GM21619 (cell line): ENCODE results near the gene GALNT10.

Source experiments
- ATAC-seq: cut with Tn5 transposase; IDR thresholded peaks from one replicate; pipeline ENCODE4 v1.9.1; 2021; ENCODE audit not compliant: unreplicated experiment

GALNT10 gene

GRCh38 chr5:154372661-154373060 lies 182.1 kb downstream of the GALNT10 start:
- ATAC-seq = no peak

DNA sequence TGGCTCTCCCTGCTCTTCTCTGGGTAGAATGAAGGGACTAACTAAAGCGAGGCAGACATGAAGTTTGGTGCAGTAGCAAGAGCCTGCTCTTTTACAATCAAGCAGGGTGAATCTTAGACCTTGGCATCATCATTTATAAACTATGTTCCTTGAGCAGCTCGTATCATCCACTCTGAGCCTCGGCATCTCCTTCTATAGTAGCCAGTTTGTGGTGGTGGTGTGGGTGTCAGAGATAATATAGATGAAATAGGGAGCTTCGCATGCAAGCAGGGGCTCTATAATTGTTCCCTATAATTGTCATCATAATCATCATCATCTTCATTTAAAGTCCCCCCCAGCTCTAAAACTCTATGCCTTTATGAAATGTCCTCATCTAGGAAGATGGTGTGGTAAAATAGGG lies 182.8 kb downstream of the GALNT10 start:
- ATAC-seq = no peak

DNA sequence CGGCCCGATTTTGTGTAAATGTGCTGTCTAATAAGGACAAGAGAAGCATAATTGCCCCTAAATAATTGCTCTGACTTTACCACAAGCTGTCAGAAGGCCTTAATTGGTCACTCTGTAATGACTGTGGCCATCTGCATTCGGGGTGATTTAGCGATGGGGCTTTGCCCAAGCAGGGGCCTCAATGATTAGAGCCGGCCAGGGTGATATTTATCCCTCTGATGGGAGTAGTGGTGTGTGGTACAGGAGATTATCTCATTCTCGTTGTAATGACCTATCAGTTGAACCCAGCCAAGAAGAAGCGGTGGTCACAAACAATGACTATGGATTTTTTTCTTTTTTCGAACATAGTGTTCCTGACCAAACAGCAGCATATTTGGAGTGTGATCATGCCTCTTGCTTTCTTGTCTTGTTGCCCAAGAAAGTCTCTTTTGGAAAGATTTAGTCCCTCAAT lies 183.2 kb downstream of the GALNT10 start:
- no peak for ATAC-seq

DNA sequence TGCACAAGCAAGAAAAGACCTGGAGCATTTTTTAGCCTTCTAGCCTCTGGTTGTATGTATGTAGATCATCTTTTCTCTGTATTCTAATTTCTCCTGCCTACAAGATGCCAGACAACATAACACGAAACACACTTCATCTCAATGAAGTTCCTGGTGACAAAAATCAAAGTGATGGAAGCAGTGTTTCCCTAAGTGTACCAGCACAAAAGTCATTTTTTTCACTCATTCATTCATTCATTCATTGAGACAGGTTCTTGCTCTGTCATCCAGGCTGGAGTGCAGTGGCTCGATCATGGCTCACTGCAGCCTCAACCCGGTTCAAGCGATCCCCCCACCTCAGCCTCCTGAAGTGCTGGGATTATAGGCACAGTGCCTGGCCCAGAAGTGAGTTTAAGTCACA lies 183.7 kb downstream of the GALNT10 start:
- ATAC-seq = no peak

GRCh38 chr5:154375329-154376008 lies 184.9 kb downstream of the GALNT10 start:
- no peak for ATAC-seq

- ATAC-seq = no peak
Measured at GRCh38 chr5:154376481-154376880, 185.9 kb downstream of the GALNT10 start.

- ATAC-seq = no peak
Measured at GRCh38 chr5:154377754-154378533, 187.4 kb downstream of the GALNT10 start.

- no peak for ATAC-seq
Measured at GRCh38 chr5:154380263-154380662, 189.7 kb downstream of the GALNT10 start.

DNA sequence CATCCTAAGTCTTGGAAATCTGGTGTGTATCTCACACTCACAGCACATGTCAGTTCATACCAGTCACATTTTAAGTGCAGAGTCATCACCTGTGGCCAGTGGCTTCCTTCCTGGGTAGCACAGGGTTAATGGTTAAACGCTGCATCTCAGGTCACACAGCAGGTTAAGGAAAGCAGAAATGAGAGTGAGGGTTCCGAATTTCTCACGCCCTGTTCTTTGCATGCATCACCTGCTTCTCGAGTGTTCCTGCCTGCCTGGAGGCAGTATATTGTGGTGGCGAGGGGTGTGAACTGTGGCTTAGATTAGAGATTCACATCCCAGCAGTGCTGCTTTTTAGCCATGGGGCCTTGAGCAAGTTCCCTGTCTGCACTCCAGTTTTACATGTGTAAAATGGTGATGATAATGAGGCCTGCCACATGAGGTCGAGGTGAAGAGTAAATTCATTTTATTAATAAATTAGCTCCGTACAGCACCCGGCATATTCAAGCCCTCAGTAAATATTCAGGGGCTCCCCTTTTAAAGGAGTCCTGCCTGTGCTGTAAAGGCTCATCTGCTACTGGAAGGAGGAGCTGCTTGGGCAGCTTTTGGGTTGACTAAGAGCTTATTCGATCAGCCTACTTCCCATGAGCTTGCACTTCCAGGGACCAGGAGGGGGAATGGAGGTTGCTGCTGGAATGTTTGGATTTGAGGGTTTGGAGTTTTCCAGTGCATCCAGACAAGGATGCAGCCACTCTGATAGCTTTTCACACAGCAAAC lies 194.1 kb downstream of the GALNT10 start:
- ATAC-seq = peak; percentile 98

DNA sequence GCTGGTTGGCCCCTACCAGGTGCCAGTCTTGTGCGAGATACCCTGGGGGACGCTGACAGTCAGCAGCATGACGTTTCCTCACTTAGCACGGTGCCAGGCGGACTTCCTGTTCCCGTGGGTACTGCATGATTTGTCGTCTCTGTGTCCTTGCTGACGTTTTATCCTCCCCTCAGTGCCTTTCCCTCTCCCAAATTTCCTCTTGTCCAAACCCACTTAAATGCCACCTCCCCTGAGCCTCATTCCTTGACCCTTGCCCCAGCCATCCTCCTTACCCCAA lies 194.6 kb downstream of the GALNT10 start:
- ATAC-seq = no peak

- ATAC-seq = no peak
Measured at GRCh38 chr5:154386952-154387629, 196.6 kb downstream of the GALNT10 start.

DNA sequence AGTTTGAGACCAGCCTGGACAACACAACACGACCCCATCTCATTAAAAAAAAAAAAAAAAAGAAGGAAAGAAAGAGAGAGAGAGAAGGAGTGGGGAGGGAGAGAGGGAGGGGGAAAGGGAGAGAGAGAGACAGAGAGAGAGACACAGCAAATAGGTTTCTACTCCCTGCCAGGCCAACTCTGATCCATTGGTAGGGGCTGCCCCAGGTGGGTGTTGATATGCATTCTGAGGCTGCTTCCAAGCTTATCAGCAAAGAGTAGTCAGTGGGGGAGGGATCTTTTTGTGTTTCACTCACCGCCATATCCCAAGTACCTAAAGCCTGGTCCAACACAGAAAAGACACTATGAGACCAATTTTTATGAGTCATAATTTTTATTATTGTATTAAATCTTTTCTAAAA lies 198.3 kb downstream of the GALNT10 start:
- no peak for ATAC-seq

DNA sequence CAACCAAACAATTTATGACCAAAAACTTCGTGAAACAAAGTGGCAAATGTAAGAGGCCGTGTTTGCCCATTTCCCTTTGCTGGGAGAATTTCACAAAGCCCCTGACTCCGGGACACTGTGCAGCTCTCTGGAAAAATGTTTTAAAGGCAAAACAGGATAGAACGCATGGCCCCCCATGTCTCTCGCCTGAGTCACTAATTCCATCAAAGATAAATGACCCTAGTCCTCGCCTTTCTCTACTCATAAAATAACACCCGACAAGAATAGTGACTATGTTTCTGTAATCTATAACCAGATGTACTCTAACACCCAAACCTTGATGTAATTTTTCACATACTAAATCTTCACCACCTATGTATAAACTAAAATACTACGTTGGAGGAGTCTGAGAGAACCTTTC lies 199.6 kb downstream of the GALNT10 start:
- no peak for ATAC-seq

- ATAC-seq = no peak
Measured at GRCh38 chr5:154390746-154391359, 200.3 kb downstream of the GALNT10 start.

DNA sequence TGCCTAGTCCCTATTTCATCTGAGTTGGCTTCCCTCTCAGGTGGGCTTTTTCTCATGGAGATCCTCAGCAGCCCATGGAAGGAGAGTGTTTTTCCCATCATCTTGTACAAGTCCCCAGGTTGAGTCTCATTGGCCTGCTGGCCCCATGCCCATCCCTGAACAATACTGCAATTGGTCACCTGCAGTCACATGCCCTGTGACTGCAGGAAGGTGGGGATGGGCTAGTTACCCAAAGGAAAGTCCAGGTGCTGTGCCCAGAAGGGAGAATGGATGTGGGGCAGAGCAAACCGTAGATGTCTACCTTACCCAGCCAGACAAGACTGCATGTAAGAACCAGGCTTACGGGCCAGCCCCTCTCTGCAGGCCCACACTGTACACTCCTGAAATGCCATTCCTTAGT lies 201.3 kb downstream of the GALNT10 start:
- ATAC-seq = no peak

GRCh38 chr5:154393850-154394249 lies 203.3 kb downstream of the GALNT10 start:
- ATAC-seq = no peak

DNA sequence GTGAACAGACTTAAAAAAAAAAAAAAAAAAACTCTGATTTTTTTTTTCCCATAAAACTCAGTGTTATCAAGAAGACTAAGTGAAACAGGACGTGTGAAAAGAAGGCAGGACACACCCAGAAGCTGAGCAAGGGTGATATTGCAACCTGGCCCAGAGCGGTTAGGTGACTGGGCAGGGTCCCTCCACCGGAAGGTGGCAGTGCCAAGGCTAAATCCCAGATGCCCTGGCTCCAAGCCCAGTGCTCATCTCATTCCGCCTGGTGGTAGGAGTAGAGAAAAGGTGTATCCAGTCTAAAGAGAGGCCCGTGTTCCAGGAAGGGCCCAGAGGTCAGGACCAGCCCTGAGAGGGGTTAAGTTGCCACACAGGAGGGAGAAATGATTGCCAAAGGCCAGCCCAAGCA lies 203.8 kb downstream of the GALNT10 start:
- ATAC-seq = no peak

GRCh38 chr5:154395407-154396106 lies 205.0 kb downstream of the GALNT10 start:
- peak; percentile 85 for ATAC-seq

GRCh38 chr5:154396128-154396527 lies 205.6 kb downstream of the GALNT10 start:
- ATAC-seq = no peak

- ATAC-seq = no peak
Measured at GRCh38 chr5:154397652-154398406, 207.3 kb downstream of the GALNT10 start.
